Sigmoid colon (tissue), 4 donors: ENCODE measurements around the gene MKRN2OS.

Experiments used
- CTCF ChIP-seq, 4 experiments: fragments of 450-650 bp in 3 of 4; fragments of 200-600 bp in 1 of 4; IDR thresholded peaks; one replicate each; pipeline ENCODE4 v1.5.1; 2016 to 2019; ENCODE audit warnings: antibody characterized with exemption in 4 of 4, mild to moderate bottlenecking in 3 of 4, moderate library complexity in 2 of 4
- POLR2AphosphoS5 ChIP-seq, 4 donors: sonication (generic); formaldehyde crosslinking; IDR thresholded peaks; one replicate each; pipeline ENCODE4 v1.6.1; 2017; ENCODE audit warnings: antibody characterized with exemption in 4 of 4

GRCh38 chr3:12512534-12513118, 32.7 kb downstream of the MKRN2OS start:
- TF ChIP-seq CTCF (IDR thresholded peaks at IDR 0.05) (no peak), POLR2AphosphoS5 (IDR thresholded peaks at IDR 0.05) (no peak)
